ENCODE data around the gene ZNF490.
"Not testable (repeated sequence)": the region's sequence is repeated elsewhere in the genome, so short reads cannot be mapped to it uniquely, and the experiment has no call there.

The ZNF490 gene

GRCh38 chr19:12648088-12648487, 37.5 kb upstream of the ZNF490 start:
- ChIA-PET CTCF (interaction anchor here (1.2 to 1.5 kb wide), 2 partner anchors 84 to 588 kb away, joined by 3 to 4 read pairs; no protein-coding TSS in a partner anchor), POLR2A (no interaction called here)
- no peak for DNase-seq (ENCODE audit: low read depth, low spot score)
- H3K4me3 ChIP-seq (ENCODE audit: low read depth, low read length) = no peak overlapping the region
- peak; percentile 28 for TF ChIP-seq CTCF (IDR thresholded peaks at IDR 0.05; ENCODE audit: insufficient read depth, low read length, missing control alignments)

DNA sequence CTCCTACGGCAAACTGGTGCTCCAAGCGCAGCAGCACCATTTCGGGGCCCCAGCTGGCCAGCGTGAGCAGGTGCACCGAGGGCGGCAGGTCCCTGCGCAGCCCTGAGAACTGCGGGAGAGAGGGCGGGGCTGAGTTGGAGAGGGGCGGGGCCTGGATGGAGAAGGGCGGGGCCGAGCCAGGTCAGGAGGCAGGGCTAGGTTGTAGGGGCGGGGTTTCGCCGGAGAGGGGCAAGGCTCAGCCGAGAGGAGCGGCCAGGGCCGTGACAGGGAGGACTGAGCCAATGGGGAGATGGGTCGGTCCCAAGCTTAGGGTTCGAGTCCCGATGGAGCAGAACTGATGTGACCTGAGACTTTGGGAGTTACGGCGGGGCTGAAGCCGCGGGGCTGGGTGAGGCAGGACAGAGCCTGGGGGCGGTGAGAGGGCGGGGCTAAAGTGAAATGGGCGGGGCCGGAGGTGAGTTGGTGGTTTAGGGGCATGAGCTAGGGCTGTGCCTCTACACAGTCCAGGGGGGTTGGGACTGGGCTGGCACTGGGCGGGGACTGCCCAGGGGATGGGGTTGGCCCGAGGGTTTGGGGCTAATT, 37.0 kb upstream of the ZNF490 start:
- no peak for DNase-seq (ENCODE audit: low read depth, low spot score)

GRCh38 chr19:12647047-12647446, 36.4 kb upstream of the ZNF490 start:
- TF ChIP-seq CTCF (IDR thresholded peaks at IDR 0.05; ENCODE audit: insufficient read depth, low read length, missing control alignments) = no peak
- DNase-seq (ENCODE audit: low read depth, low spot score) = no peak
- CTCF ChIA-PET = interaction anchor here (1.2 kb wide), 1 partner anchor 587 kb away, joined by 3 read pairs; no protein-coding TSS in a partner anchor
- POLR2A ChIA-PET = no interaction called here
- no peak overlapping the region for H3K4me3 ChIP-seq (ENCODE audit: low read depth, low read length)

More for the DNA sequence above, 37.0 kb upstream of the ZNF490 start:
- ChIA-PET CTCF (interaction anchor here (1.2 kb wide), 1 partner anchor 588 kb away, joined by 3 read pairs; no protein-coding TSS in a partner anchor), POLR2A (no interaction called here)
- H3K4me3 ChIP-seq (ENCODE audit: low read depth, low read length) = no peak overlapping the region
- TF ChIP-seq CTCF (IDR thresholded peaks at IDR 0.05; ENCODE audit: insufficient read depth, low read length, missing control alignments) = no peak

DNA sequence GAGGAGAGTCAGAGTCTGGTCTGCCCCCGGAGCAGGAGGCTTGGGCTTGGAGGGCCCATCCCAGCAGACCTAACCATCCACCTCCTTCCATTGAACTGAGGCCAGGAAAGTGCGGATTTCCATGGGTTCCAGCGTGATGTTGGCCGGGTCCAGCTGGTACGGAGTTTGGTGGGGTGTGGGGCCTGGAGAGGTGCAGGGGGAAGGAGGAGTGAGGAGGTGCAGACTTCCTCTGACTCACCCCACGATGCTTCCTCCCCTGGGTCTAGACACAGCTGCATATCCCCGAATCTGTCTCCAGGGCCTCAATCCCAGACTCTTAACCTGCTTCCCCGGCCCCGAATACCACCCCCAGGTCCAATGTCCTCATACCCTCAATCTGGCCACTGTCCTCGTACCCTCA, 35.9 kb upstream of the ZNF490 start:
- no peak for DNase-seq (ENCODE audit: low read depth, low spot score)
- no peak for TF ChIP-seq CTCF (IDR thresholded peaks at IDR 0.05; ENCODE audit: insufficient read depth, low read length, missing control alignments)
- no peak overlapping the region for H3K4me3 ChIP-seq (ENCODE audit: low read depth, low read length)
- CTCF ChIA-PET = no interaction called here
- POLR2A ChIA-PET = no interaction called here

DNA sequence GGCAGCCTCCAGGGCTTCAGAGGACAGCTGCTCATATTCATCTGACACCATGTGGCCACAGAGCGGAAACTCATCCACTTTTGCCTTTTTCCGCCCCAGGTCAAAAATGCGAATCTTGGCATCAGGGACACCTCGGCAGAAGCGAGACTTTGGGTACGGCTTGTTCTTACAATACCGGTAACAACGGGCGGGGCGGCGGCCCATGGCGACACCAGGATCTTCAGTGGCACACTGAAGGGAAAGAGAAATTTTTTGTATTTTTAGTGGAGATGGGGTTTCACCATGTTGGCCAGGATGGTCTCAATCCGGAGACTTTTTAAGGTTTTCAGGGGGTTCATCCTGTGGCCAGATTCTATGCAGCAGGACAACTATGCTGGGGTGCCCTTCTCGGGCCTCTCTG, 33.1 kb upstream of the ZNF490 start:
- CTCF ChIA-PET; H3K4me3 ChIP-seq (ENCODE audit: low read depth, low read length); POLR2A ChIA-PET; DNase-seq (ENCODE audit: low read depth, low spot score): not testable (repeated sequence)

GRCh38 chr19:12642506-12642905, 31.9 kb upstream of the ZNF490 start:
- no peak overlapping the region for H3K4me3 ChIP-seq (ENCODE audit: low read depth, low read length)
- CTCF ChIA-PET = interaction anchor here (1.3 kb wide), 1 partner anchor 31 kb away, joined by 4 read pairs; the partner anchor contains the start of genes ZNF490 and ZNF791
- TF ChIP-seq CTCF (IDR thresholded peaks at IDR 0.05; ENCODE audit: insufficient read depth, low read length, missing control alignments) = no peak
- POLR2A ChIA-PET = no interaction called here
- no peak for DNase-seq (ENCODE audit: low read depth, low spot score)

GRCh38 chr19:12641456-12641855, 30.8 kb upstream of the ZNF490 start:
- no peak for DNase-seq (ENCODE audit: low read depth, low spot score)
- TF ChIP-seq CTCF (IDR thresholded peaks at IDR 0.05; ENCODE audit: insufficient read depth, low read length, missing control alignments) = no peak
- ChIA-PET CTCF (interaction anchor here (1.3 to 1.5 kb wide), 3 partner anchors 8 to 30 kb away, joined by 4 to 6 read pairs (median 4); partner anchors contain the start of genes MAN2B1, WDR83, ZNF490 and ZNF791), POLR2A (no interaction called here)
- H3K4me3 ChIP-seq (ENCODE audit: low read depth, low read length) = no peak overlapping the region
